ENCODE data around the gene PAM.

- TF ChIP-seq, protein P1, sequence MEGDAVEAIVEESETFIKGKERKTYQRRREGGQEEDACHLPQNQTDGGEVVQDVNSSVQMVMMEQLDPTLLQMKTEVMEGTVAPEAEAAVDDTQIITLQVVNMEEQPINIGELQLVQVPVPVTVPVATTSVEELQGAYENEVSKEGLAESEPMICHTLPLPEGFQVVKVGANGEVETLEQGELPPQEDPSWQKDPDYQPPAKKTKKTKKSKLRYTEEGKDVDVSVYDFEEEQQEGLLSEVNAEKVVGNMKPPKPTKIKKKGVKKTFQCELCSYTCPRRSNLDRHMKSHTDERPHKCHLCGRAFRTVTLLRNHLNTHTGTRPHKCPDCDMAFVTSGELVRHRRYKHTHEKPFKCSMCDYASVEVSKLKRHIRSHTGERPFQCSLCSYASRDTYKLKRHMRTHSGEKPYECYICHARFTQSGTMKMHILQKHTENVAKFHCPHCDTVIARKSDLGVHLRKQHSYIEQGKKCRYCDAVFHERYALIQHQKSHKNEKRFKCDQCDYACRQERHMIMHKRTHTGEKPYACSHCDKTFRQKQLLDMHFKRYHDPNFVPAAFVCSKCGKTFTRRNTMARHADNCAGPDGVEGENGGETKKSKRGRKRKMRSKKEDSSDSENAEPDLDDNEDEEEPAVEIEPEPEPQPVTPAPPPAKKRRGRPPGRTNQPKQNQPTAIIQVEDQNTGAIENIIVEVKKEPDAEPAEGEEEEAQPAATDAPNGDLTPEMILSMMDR (IDR thresholded peaks at IDR 0.05) = no peak
- TF ChIP-seq POLR2A (IDR thresholded peaks at IDR 0.05) (no peak), POLR2AphosphoS5 (IDR thresholded peaks at IDR 0.05) (no peak)
Measured at GRCh38 chr5:102921341-102922044, 166.4 kb downstream of the PAM start.

All from breast epithelium (tissue), 3 donors.